ENCODE measurements around the gene RPLP2.

The RPLP2 gene

DNA sequence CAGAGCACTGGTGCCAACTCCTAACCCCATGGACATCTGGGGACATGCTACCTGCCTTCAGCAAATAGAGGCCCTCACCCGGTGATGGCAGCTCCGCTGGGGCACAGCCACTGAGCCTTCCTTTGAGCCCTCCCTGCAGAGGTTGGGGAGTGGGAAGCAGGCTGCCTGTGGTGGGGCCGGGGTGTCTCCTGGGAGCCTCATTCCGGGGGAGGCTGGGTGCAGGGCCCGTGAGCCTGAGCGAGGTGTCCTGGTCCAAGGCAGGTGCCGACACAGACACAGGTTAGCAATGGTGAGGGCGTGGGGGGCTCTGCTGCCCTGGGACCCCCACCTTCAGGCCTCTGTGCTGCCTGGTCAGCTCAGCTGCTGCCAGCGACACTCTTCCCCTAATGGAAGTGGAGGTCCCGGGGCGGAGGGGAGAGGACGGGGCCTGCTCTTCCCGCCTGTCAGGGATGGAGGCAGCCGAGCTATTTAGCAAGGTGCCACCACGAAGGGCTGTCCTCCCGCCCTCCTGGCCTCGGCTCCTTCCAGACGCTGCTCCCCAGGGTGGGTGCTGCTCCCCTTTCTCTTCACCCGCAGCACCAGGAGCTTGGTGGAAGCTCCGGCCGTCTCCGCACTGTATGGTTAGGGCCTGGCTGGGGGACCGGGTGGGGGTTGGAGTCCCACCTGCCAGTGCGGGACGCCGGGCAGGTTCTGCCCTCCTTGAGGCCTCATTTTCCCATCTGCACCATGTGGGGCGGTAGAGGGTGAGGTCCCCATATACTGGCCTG, 44.1 kb downstream of the RPLP2 start:
- FAIRE-seq: no peak

DNA sequence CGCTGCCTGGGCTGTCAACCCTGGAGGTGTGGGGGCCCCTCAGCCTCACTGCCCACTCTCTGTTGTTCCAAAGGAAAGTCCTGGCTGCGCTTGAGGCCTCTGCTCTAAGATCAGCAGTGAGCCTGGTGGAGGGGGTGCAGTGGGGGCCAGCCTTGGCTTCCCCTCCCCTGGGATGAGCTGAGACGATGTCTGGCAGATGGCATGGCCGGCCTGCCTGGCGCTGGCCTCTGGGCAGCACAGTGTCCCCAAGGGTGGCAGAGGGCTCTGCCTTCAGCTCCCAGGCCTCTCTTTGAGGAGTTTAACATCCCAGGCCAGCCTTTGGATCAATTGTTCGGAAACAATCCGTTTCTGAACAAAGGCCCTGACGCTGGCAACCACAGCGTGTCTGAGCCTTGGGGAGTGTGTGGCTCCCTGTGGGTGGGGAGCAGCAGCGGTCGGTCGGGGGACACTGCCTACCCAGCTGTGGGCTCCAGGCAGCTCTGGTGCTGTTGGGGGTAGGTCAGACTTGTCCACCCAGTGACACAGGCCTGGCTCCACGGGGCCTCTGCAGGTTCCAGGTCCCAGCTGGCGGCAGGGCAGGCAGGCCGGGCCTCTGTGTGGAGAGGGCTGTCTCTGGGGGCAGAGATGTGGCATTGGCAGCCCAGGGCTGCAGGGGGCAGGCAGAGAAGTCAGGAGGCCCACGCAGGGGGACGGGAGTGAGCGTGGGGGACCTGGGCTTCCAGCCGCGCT, 45.0 kb downstream of the RPLP2 start:
- FAIRE-seq: no peak

DNA sequence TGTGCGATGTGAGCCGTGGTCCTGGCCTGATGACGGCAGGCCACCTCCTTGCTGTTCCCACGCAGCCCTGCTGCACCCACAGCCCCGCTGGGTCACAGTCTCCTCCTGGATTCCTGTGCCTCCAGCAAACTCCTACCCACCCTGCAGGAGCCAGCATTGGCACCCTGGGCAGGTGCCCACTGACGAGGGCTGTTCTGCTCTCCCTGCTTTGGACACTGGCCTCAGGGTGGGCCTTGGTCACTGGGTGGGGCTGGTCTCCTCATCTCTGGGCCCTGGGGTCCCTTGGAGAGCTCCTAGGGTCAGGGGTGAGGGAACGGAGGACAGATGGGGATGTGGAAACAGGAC, 45.5 kb downstream of the RPLP2 start:
- FAIRE-seq: no peak

DNA sequence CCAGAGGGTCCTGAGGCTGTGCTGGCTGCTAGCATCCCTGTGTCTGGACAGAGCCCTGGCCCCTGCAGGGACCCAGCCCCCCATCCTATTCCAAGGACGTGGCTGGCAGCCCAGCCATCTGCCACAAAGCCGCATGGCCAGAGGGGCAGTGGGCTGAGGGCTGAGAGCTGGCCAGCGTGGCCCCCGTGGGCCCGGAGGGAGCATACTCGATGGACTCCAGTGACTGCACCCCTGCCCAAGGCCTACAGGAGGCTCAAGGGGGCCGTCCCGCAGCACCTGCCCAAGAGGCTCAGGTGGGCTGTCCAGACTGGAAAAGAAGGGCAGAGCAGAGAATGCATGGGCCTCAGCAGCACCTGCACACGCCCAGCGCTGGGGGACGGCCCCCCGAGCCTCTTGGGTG, 46.0 kb downstream of the RPLP2 start:
- no peak for FAIRE-seq

DNA sequence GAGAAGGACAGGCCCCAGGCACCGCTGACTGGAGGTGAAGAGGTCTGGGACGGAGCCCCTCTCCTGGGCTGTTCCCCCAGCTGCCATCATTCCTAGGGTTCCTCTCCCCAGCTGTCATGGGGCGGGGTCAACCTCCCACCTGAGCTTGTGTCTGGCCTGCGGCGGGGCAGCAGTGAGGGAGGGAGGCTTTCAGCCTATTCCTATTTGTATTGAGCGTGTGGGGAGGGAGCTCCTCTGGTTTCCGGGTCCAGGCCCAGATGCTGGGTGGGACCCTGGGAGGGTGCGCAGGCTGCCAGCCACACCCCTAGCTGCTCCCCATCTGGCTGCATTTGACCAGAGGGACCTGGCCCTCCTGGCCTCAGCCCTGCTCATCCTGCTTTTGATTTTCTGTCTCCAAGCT, 46.6 kb downstream of the RPLP2 start:
- no peak for FAIRE-seq

DNA sequence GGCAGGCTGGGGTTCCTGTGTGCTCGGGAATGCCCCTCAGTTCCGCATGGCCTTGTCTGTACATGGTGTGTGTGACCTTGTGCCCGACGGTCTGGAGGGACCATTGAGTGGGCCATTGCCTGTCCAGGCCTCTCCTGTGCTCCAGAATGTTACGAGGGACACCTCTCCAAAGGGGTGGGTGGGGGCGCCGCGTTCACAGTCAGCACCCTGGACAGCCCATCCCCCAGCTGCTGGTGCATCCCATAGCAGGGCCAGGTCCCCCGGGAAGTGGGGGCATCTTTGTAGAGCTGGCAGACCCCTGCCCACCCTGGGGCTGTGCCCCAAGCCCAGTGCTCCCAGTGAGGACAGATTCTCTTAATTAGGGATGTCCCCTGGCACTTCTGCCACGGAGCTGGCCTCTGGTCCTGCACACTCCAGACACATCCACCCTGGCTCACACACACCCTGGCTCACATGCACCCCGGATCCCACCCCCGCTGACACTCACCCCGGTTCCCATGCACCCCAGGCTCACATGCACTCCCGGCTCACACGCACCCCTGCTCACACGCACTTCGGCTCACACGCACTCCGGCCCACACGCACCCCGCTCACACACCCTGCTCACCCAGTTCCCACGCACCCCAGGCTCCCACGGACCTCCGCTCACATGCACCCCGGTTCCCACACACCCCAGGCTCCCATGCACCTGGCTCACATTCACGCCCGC, 48.4 kb downstream of the RPLP2 start:
- FAIRE-seq: no peak

DNA sequence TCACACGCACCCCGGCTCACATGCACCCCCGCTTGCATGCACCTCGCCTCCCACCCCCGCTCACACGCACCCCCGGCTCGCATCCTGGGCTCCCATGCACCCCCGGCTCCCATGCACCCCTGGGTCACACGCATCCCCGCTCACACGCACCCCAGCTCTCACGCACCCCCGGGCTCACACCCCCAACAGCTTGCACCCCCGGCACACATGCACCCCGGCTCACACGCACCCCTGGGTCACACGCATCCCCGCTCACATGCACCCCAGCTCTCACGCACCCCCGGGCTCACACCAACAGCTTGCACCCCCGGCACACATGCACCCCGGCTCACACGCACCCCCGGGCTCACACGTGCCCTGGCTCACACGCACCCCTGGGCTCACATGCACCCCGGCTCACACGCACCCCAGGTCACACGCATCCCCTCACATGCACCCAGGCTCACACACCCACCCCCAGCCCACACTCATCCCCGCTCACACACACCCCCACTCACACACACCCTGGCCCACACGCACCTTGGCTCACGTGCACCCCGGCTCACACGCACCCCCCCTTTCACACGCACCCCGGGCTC, 49.1 kb downstream of the RPLP2 start:
- no peak for FAIRE-seq

DNA sequence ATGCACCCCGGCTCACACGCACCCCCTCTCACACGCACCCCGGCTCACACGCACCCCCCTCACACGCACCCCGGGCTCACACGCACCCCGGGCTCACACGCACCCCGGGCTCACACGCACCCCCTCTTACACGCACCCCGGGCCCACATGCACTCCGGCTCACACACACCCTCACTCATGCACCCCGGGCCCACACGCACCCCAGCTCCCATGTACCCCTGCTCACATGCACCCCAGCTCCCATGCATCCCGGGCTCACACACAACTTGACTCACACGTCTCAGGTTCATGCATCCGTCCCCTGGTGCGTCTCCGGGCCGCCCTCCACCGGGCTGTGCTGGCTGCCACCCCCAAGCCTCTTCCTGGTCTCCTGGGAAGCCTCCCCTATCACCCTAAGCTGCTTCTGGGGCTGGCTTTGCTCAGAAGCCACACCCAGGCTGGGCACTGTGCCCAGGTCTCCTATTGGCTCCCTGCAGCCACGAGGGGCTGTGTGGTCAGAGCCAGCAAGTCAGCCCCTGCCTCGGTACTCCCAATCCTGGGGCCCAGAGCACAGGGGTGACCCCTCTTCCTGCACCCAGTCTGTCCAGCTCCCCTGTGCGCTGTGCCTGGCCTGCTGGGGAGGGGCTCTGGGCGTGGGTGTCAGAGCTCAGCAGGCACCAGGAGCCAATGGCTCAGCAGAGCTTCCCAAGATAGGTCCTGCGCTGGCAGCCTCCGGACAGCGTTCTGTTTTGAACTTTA, 49.8 kb downstream of the RPLP2 start:
- peak; percentile 81 for FAIRE-seq

DNA sequence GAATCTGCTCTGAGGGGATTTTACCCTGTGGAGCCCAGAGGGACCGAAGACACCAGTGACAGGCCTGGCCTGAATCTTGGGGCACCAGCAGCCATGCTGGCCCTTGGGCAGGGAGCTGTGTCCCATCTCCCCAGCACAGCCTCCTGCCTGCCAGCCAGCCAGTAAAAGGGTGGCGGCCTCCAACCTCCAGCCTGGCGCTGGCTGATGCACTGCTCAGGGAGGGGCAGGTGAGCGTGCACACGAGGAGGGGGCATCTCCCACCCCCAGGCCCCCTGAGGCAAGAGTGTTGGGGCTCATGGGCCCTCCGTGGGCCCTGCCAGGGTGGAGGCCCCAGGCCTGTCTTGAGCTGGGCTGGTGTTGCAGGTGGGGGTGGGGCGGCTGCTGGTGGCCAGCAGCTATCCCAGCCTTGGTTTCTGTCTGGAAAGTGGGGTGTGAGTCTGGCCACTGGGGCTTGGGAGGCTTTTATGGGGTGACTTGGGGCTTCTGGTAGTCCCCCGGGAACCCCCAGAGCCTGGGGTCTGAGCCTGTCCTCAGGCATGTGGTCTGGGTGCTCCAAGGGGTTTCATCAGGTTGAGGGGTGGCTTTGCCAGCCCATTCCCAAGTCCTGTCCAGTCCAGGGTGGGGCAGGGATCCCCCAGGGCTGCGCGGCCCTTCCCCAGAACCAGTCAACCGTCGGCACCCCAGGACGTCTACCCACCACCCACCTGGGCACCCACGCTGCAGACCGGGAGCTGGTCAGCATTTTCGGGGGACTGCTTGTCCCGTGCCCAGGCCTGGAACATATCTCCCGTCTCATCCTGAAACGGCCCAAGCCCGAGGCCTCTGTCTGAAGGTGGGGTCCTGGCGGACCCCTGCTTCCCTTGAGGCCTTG, 50.7 kb downstream of the RPLP2 start:
- FAIRE-seq: no peak

DNA sequence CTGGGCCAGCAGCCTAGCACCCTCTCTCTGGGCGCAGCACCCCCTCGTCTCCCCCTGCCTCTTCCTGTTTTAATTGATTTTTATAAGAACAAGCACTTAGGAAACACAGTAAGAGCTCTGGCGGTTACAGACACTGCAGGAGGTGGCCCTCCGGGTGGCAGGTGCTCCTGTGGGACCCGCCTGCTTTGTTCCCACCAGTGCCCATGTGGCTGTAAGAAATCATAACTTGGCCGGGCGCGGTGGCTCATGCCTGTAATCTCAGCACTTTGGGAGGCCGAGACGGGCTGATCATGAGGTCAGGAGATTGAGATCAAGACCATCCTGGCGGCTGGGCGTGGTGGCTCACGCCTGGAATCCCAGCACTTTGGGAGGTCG, 51.3 kb downstream of the RPLP2 start:
- no peak for FAIRE-seq

DNA sequence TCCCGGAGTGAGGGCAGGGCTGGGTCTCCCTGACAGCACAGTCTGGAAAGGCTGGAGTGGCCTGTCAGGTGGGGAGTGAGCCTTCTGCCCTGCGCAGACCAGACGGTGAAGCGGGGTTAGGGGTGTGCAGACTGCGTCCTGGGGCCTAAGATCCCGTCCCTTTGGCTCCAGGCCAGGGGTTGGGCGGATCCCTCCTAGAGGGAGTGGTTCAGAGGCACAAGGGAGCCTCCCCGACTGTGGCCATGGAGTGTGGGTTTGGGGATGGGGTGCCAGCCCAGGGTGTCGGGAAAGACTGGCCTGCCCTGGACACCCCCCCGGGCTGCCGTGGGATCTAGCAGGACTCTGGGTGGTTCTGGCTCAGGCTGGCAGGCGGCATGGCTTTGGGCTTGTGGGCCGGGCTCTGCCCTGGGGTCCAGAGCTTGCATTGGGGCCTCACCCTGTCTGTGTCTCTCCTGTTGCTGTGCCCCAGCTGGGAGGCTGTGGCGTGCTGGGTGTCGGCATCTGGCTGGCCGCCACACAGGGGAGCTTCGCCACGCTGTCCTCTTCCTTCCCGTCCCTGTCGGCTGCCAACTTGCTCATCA, 52.4 kb downstream of the RPLP2 start:
- peak; percentile 72 for FAIRE-seq

Measured in G401.6 (cell line).